Ishikawa (cell line): ENCODE measurements around the gene CHST11.

Experiments used
- CREB1 ChIP-seq: IDR thresholded peaks from 2 replicates; pipeline ENCODE4 v1.6.1; 2012; ENCODE audit warnings: low read depth
- EP300 ChIP-seq: IDR thresholded peaks from 2 replicates; pipeline ENCODE4 v1.6.1; 2012; ENCODE audit warnings: borderline replicate concordance
- FOXM1 ChIP-seq: IDR thresholded peaks from 2 replicates; pipeline ENCODE4 v1.6.1; 2012; ENCODE audit warnings: low read depth, borderline replicate concordance
- REST ChIP-seq: IDR thresholded peaks from 2 replicates; pipeline ENCODE4 v1.6.1; 2012; ENCODE audit warnings: low read depth, mild to moderate bottlenecking
- TCF12 ChIP-seq: IDR thresholded peaks from 2 replicates; pipeline ENCODE4 v1.6.1; 2012; ENCODE audit warnings: low read depth
- YY1 ChIP-seq: IDR thresholded peaks from 2 replicates; pipeline ENCODE4 v1.6.1; 2012; ENCODE audit warnings: low read depth
- TF ChIP-seq, protein P1 (sequence below): IDR thresholded peaks from 2 replicates; pipeline ENCODE4 v1.6.1; 2012

DNA sequence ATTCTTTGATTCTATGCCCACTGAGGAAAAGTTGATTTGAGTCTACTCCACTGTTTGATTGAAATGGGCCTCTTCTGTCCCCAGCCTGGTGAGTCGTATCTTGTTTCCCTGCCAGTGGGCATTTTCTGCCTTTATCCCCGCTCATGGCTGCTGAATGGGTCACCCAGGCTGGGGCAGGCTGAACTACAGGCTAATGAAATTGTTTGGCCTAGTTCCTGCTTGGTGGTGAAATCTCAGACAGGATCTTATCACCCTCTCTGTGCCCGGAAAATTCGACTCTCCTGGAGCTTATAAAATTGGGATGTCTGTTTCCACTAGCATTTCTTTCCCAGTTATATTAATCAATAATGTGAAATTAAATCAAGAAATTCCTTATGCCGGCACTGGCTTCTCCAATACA, 65.0 kb downstream of the CHST11 start:
- TF ChIP-seq CREB1 (no peak), TCF12 (no peak), YY1 (no peak), FOXM1 (no peak), REST (no peak), EP300 (no peak)
- TF ChIP-seq, protein P1, sequence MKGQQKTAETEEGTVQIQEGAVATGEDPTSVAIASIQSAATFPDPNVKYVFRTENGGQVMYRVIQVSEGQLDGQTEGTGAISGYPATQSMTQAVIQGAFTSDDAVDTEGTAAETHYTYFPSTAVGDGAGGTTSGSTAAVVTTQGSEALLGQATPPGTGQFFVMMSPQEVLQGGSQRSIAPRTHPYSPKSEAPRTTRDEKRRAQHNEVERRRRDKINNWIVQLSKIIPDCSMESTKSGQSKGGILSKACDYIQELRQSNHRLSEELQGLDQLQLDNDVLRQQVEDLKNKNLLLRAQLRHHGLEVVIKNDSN = no peak
